ENCODE results near the gene CHTF18.
"Not testable (repeated sequence)": the region's sequence is repeated elsewhere in the genome, so short reads cannot be mapped to it uniquely, and the experiment has no call there.

CHTF18 gene

GRCh38 chr16:788399-789126 is at the start of gene CHTF18:
TSS of gene CHTF18 (plus strand) at chr16:788620. CDS start at chr16:788685, 65 bp downstream.
- intact Hi-C loops (cut with DNase I): loop anchor here (1.0 kb wide), 1 partner anchor 19 kb away; no protein-coding TSS in a partner anchor
- peak; percentile 80 to 99 (median 88) for DNase-seq

GRCh38 chr16:739560-740458 is 48.6 kb upstream of the CHTF18 start:
- peak in 1 of 10 donors; percentile 69 for DNase-seq
- intact Hi-C loops (cut with DNase I): loop anchor here (2.0 kb wide), 3 partner anchors 19 to 47 kb away; partner anchors contain the start of gene ANTKMT

- DNase-seq: peak in 1 of 10 donors; percentile 85
- intact Hi-C loops (cut with DNase I): loop anchor here (2.0 kb wide), 3 partner anchors 20 to 46 kb away; partner anchors contain the start of gene ANTKMT
Measured at GRCh38 chr16:740459-740763, 48.0 kb upstream of the CHTF18 start.

GRCh38 chr16:740764-741505 is 47.5 kb upstream of the CHTF18 start, which contains the start of gene CIAO3:
TSS of gene CIAO3 (minus strand) at chr16:740997. CDS start at chr16:740985, 12 bp downstream.
- peak; percentile 77 to 97 (median 85) for DNase-seq
- intact Hi-C loops (cut with DNase I): loop anchor here (2.0 kb wide), 3 partner anchors 20 to 46 kb away; partner anchors contain the start of gene ANTKMT

- DNase-seq: no peak
- intact Hi-C loops (cut with DNase I): loop anchor here (2.0 kb wide), 3 partner anchors 21 to 45 kb away; partner anchors contain the start of gene ANTKMT
Measured at GRCh38 chr16:741986-742629, 46.3 kb upstream of the CHTF18 start.

GRCh38 chr16:742894-743293 is 45.5 kb upstream of the CHTF18 start:
- intact Hi-C loops (cut with DNase I); DNase-seq: not testable (repeated sequence)

GRCh38 chr16:743794-744500 is 44.5 kb upstream of the CHTF18 start:
- intact Hi-C loops (cut with DNase I): no loop called here
- no peak for DNase-seq

GRCh38 chr16:745739-746138 is 42.7 kb upstream of the CHTF18 start:
- no peak for DNase-seq
- intact Hi-C loops (cut with DNase I): no loop called here

GRCh38 chr16:746637-747036 is 41.8 kb upstream of the CHTF18 start:
- intact Hi-C loops (cut with DNase I): no loop called here
- DNase-seq: peak in 1 of 10 donors; percentile 83

- intact Hi-C loops (cut with DNase I): no loop called here
- DNase-seq: no peak
Measured at GRCh38 chr16:747978-748746, 40.3 kb upstream of the CHTF18 start.

- intact Hi-C loops (cut with DNase I): no loop called here
- no peak for DNase-seq
Measured at GRCh38 chr16:749010-749409, 39.4 kb upstream of the CHTF18 start.

GRCh38 chr16:750485-750884 is 37.9 kb upstream of the CHTF18 start:
- intact Hi-C loops (cut with DNase I): no loop called here
- DNase-seq: no peak

GRCh38 chr16:751152-752006 is 37.0 kb upstream of the CHTF18 start:
- intact Hi-C loops (cut with DNase I): no loop called here
- DNase-seq: peak in 9 of 10 donors; percentile 40 to 95 (median 71)

GRCh38 chr16:752007-752312 is 36.5 kb upstream of the CHTF18 start:
- intact Hi-C loops (cut with DNase I): no loop called here

GRCh38 chr16:754121-754607 is 34.3 kb upstream of the CHTF18 start:
- intact Hi-C loops (cut with DNase I); DNase-seq: not testable (repeated sequence)

More at GRCh38 chr16:752007-752312, 36.5 kb upstream of the CHTF18 start:
- DNase-seq: no peak

- intact Hi-C loops (cut with DNase I): no loop called here
- no peak for DNase-seq
Measured at GRCh38 chr16:754656-755055, 33.8 kb upstream of the CHTF18 start.

GRCh38 chr16:756428-756827 is 32.0 kb upstream of the CHTF18 start:
- no peak for DNase-seq
- intact Hi-C loops (cut with DNase I): no loop called here
